Posterior cingulate gyrus (tissue), 11 donors: ENCODE measurements around the gene SLC15A1.
"Not testable (repeated sequence)": the region's sequence is repeated elsewhere in the genome, so short reads cannot be mapped to it uniquely, and the experiment has no call there.

Experiments used
- DNase-seq, 10 donors: peaks; one replicate each; pipeline versions ENCODE4 v3.0.0 to v3.0.0-alpha.2; 2020 to 2021; ENCODE audit warnings: mixed read lengths in 3 of 10
- intact Hi-C: fragments of 100-400 bp; cut with DNase I; formaldehyde crosslinking; loops from one replicate; pipeline ENCODE4 v1.15.1; 2023

The SLC15A1 gene

DNA sequence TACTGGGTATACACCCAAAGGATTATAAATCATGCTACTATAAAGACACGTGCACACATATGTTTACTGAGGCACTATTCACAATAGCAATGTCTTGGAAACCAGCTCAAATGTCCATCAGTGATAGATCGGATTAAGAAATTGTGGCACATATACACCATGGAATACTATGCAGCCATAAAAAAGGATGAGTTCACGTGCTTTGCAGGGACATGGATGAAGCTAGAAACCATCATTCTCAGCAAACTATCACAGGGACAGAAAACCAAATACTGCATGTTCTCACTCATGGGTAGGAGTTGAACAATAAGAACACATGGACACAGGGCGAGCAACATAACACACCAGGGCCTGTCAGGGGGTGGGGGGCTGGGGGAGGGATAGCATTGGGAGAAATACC, 2.0 kb upstream of the SLC15A1 start:
- DNase-seq, intact Hi-C loops: not testable (repeated sequence)

DNA sequence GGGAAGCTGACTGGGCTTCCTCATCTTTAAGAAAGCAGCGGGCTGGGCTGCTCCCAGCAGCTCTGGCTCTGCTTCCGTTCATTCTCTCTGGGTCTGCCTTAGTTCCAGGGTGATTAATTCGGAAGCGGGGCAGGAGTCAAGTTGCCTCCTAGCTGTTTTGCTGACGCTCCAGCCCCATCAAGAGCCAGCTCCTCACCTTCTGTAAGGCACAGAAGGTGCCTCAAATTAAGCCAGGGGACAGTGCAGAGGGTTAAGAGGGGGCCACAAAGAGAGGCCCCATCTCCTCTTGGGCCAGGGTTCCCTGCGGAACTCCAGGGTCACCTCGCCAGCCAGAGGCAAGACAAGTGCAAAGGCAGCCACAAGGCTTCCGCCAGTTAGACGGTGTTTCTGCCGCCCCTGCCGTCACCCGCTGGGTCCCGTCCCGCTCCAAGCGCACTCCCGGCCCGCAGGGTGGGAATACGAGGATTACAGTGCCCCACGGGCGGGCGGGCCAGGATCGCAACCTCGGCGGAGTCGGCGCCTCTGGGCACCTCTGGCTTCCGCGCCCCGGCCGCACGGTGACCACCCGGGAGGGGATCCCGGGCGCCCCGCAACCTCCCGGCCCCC, 508 bp downstream of the SLC15A1 start:
- peak in 1 of 10 donors; percentile 76 for DNase-seq
- intact Hi-C loops, result no loop called here

DNA sequence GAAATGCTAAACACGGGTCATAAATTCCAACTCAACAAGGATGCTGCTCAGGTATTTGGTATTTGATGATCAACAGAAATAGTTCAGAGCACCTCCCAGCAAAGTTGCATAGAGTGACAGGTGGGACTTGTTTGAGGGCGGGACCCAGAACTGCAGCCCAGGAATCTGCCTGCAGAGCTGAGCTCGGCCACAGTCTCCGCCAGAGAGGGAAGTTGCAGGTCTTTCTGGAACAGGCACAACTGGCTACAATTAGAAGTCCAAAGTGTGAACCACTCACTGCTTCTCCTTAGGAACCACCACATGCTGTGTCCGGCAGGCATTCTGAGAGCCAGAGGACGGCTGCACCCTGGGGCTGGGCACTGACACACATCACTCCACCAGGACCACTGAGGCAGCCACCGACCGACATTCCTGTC, 1.1 kb downstream of the SLC15A1 start:
- intact Hi-C loops, result no loop called here
- peak in 1 of 10 donors; percentile 72 for DNase-seq

GRCh38 chr13:98749501-98749900, 3.0 kb downstream of the SLC15A1 start:
- intact Hi-C loops, result no loop called here
- DNase-seq, result no peak

- intact Hi-C loops, result no loop called here
- no peak for DNase-seq
These were observed 5.5 kb downstream of the SLC15A1 start for GRCh38 chr13:98746968-98747367.

DNA sequence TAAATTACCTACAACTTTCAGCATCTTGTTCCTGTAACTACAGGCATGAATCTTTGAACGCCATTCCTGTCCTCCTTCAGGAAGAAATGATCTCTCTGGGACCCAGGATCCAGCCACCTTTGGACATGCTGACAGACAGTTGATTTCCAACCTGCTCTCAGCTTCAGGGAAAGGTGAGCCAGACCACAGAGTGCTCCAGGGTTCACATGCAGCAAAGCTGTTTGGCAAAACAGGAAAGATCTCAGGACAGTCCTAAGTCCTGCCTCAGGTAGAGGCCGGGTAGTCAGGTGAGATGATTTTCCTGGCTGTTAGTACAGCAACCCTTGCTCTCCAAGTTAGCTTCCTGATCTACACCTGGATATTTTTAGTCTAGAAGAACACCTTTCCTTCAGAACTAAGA, 9.1 kb downstream of the SLC15A1 start:
- DNase-seq, result no peak
- intact Hi-C loops, result no loop called here

DNA sequence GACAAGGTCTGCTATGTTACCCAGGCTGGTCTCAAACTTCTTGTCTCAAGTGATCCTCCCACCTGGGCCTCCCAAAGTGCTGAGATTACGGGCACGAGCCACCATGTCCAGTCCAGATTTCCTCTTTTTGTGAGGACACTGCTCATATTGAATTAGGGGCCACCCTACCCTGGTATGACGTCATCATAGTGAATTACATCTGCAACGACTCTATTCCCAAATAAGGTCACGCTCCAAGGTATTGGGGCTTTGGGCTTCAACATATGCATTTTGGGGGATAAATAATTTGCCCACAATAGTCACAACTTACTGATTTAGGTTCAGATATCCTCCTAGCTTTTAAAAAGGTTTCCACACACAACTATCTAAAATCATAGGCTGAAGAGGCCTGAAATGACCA, 9.5 kb downstream of the SLC15A1 start:
- intact Hi-C loops, result no loop called here
- no peak for DNase-seq

GRCh38 chr13:98741741-98742435, 10.6 kb downstream of the SLC15A1 start:
- DNase-seq, result no peak
- intact Hi-C loops, result no loop called here

DNA sequence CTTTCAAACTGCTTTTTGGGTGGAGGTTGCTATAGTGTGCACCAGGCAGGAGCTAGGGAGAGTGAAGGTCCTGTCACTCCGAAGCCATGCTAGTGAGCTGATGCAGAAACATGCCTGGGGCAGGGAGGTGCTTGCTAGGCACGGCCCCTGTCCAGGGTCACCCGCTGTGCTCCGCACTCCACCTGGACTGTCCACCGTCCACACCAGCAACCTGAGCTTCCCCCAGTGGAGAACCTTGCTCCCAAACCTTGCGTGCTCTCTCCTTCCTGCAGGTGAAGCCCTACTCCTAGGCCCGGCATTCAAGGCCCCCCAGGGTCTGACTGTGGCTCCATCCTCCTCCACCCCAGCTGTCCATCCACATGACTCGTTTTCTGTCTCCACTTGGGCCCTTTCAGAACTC, 12.3 kb downstream of the SLC15A1 start:
- no peak for DNase-seq
- intact Hi-C loops, result no loop called here

GRCh38 chr13:98738993-98739392, 13.5 kb downstream of the SLC15A1 start:
- intact Hi-C loops, result no loop called here
- DNase-seq, result no peak

GRCh38 chr13:98738213-98738612, 14.3 kb downstream of the SLC15A1 start:
- DNase-seq, result no peak
- intact Hi-C loops, result no loop called here

DNA sequence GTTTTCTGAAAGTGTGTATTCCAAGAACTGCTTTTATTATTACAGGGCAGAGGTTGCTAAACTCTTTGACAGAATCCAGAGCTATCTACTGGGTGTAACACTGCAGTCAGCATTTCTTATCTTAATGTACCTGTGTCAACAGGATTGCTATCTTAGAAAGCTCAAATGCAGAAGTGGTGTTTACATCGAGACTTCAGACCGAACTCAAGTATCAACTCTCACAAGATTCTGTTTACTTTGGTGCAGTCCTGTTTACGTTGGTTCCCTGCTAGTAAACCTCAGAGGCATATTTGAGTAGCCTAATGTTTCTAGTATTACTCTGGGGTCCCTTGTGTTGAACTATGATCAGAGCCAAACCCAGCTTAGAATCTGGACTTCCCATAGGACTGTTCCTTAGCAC, 20.5 kb downstream of the SLC15A1 start:
- DNase-seq, result no peak
- intact Hi-C loops, result no loop called here

- peak in 1 of 10 donors; percentile 77 for DNase-seq
- intact Hi-C loops, result no loop called here
These were observed 21.4 kb downstream of the SLC15A1 start for GRCh38 chr13:98731038-98731437.

GRCh38 chr13:98730441-98730840, 22.0 kb downstream of the SLC15A1 start:
- peak in 1 of 10 donors; percentile 67 for DNase-seq
- intact Hi-C loops, result no loop called here

DNA sequence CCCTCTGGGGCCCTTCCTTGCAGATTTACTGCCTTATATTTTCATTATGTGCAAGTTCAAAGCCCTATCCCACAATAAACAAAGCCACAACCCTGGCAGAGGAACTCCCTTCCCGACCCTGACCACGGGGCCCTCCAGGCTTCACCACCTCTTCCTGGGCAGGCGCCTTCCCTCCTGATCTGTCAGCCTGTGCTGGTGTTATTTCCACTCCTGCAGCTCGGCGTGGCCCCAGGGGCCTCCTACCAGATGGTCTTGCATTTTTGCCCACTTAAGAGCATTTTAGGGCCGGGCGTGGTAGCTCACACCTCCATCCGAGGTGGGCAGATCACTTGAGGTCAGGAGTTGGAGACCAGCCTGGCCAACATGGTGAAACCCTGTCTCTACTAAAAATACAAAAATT, 22.8 kb downstream of the SLC15A1 start:
- intact Hi-C loops, result no loop called here
- no peak for DNase-seq

GRCh38 chr13:98722958-98723357, 29.5 kb downstream of the SLC15A1 start:
- no peak for DNase-seq
- intact Hi-C loops, result no loop called here

- intact Hi-C loops, result no loop called here
- no peak for DNase-seq
These were observed 30.5 kb downstream of the SLC15A1 start for GRCh38 chr13:98721825-98722510.

- DNase-seq, result no peak
- intact Hi-C loops, result no loop called here
These were observed 32.8 kb downstream of the SLC15A1 start for GRCh38 chr13:98719527-98720250.

GRCh38 chr13:98717891-98718290, 34.6 kb downstream of the SLC15A1 start:
- intact Hi-C loops, result no loop called here
- DNase-seq, result no peak

- no peak for DNase-seq
- intact Hi-C loops, result no loop called here
These were observed 35.2 kb downstream of the SLC15A1 start for GRCh38 chr13:98717256-98717655.

GRCh38 chr13:98710521-98710920, 42.0 kb downstream of the SLC15A1 start:
- no peak for DNase-seq
- intact Hi-C loops, result no loop called here
